Ovary (tissue), 3 donors: ENCODE data around the gene TBC1D22B.

Experiments
- POLR2A ChIP-seq: fragments of 450-650 bp; IDR thresholded peaks from one replicate; pipeline ENCODE4 v1.6.1; 2017; ENCODE audit warnings: antibody characterized with exemption, mild to moderate bottlenecking, moderate library complexity
- TF ChIP-seq, protein P1 (sequence below), 3 donors: fragments of 450-650 bp in 2 of 3; fragments of 200-600 bp in 1 of 3; IDR thresholded peaks; one replicate each; pipeline versions ENCODE4 v1.5.1 to v1.8.0; 2016 to 2022; ENCODE audit warnings: antibody characterized with exemption in 3 of 3, mild to moderate bottlenecking in 1 of 3
- donor health status: DM: no; HTN: no; CAD: no.

DNA sequence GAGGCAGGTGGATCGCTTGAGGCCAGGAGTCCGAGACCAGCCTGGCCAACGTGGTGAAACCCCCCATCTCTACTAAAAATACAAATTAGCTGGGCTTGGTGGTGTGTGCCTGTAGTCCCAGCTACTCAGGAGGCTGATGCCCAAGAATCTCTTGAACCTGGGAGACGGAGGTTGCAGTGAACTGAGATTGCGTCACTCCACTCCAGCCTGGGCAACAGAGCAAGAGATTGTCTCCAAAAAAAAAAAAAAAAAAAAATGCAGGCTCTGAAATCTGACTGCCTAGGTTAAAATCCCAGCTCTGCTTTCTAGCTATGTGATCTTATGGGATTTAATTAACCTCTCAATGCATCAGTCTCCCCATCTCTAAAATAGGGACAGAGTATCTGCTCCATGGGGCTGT is 3.6 kb downstream of the TBC1D22B start:
- TF ChIP-seq, protein P1, sequence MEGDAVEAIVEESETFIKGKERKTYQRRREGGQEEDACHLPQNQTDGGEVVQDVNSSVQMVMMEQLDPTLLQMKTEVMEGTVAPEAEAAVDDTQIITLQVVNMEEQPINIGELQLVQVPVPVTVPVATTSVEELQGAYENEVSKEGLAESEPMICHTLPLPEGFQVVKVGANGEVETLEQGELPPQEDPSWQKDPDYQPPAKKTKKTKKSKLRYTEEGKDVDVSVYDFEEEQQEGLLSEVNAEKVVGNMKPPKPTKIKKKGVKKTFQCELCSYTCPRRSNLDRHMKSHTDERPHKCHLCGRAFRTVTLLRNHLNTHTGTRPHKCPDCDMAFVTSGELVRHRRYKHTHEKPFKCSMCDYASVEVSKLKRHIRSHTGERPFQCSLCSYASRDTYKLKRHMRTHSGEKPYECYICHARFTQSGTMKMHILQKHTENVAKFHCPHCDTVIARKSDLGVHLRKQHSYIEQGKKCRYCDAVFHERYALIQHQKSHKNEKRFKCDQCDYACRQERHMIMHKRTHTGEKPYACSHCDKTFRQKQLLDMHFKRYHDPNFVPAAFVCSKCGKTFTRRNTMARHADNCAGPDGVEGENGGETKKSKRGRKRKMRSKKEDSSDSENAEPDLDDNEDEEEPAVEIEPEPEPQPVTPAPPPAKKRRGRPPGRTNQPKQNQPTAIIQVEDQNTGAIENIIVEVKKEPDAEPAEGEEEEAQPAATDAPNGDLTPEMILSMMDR (IDR thresholded peaks at IDR 0.05) = no peak
- TF ChIP-seq POLR2A = no peak
